Hematopoietic multipotent progenitor cell treated with erythropoietin and hydrocortisone succinate and interleukin-3 and kit ligand, for 4 days (in vitro differentiated cells): ENCODE measurements around the gene SH3BGRL3.
A peak's percentile ranks its signal among the peaks of the same experiment; 100 is the strongest.
"Not testable (repeated sequence)": the region's sequence is repeated elsewhere in the genome, so short reads cannot be mapped to it uniquely, and the experiment has no call there.

Experiments used
- DNase-seq: peaks from one replicate; pipeline ENCODE4 v3.0.0-alpha.2; 2015

Gene SH3BGRL3

GRCh38 chr1:26318338-26319064 lies 38.6 kb downstream of the SH3BGRL3 start:
- DNase-seq = peak; percentile 69

- no peak for DNase-seq
These were observed 41.0 kb downstream of the SH3BGRL3 start for GRCh38 chr1:26320896-26321295.

GRCh38 chr1:26321315-26322041 lies 41.6 kb downstream of the SH3BGRL3 start:
- DNase-seq = peak; percentile 96

- no peak for DNase-seq
These were observed 42.1 kb downstream of the SH3BGRL3 start for GRCh38 chr1:26322042-26322331.

- DNase-seq = no peak
These were observed 43.5 kb downstream of the SH3BGRL3 start for GRCh38 chr1:26323382-26323781.

GRCh38 chr1:26324550-26324949 lies 44.7 kb downstream of the SH3BGRL3 start:
- DNase-seq = no peak

- DNase-seq = no peak
These were observed 48.1 kb downstream of the SH3BGRL3 start for GRCh38 chr1:26327956-26328362.

GRCh38 chr1:26328597-26328996 lies 48.7 kb downstream of the SH3BGRL3 start:
- DNase-seq = no peak

- not testable (repeated sequence) for DNase-seq
These were observed 49.5 kb downstream of the SH3BGRL3 start for GRCh38 chr1:26329380-26329779.

GRCh38 chr1:26330276-26330675 lies 50.4 kb downstream of the SH3BGRL3 start:
- DNase-seq = peak; percentile 17
